GM23248 (cell line): ENCODE measurements around the gene APBA2.

ENCODE experiments used
- EZH2 ChIP-seq: fragments of 200-600 bp; sonication (generic); IDR thresholded peaks from 2 replicates; pipeline ENCODE4 v1.6.1; 2018; ENCODE audit warnings: antibody characterized with exemption, mild to moderate bottlenecking; ENCODE audit not compliant: insufficient read depth, poor library complexity, severe bottlenecking
- EZH2phosphoT487 ChIP-seq: fragments of 200-600 bp; sonication (generic); IDR thresholded peaks from 2 replicates; pipeline ENCODE4 v1.6.1; 2018; ENCODE audit warnings: antibody characterized with exemption, moderate library complexity, mild to moderate bottlenecking, low read depth; ENCODE audit not compliant: insufficient read depth

- TF ChIP-seq EZH2phosphoT487 (no peak), EZH2 (no peak)
Observed at GRCh38 chr15:29121907-29122306, 236.1 kb downstream of the APBA2 start.
